WERI-Rb-1 (cell line): ENCODE measurements around the gene RSPO4.
A peak's percentile ranks its signal among the peaks of the same experiment; 100 is the strongest.

Experiments used
- DNase-seq: peaks from one replicate; pipeline ENCODE4 v3.0.0-alpha.2; 2020
- H3K27ac ChIP-seq: fragments of 250-450 bp; sonication (Bioruptor Pico); 2 replicates; pipeline ENCODE4 v1.5.1; 2020; ENCODE audit warnings: mild to moderate bottlenecking, moderate library complexity
- H3K27me3 ChIP-seq: fragments of 250-450 bp; sonication (Bioruptor Pico); 2 replicates; pipeline ENCODE4 v1.5.1; 2021; ENCODE audit warnings: mild to moderate bottlenecking, low read depth, moderate library complexity; ENCODE audit not compliant: insufficient read depth, severe bottlenecking
- H3K36me3 ChIP-seq: fragments of 250-450 bp; sonication (Bioruptor Pico); 2 replicates; pipeline ENCODE4 v1.5.1; 2020; ENCODE audit warnings: mild to moderate bottlenecking, moderate library complexity
- H3K4me3 ChIP-seq: 2 replicates; pipeline ENCODE4 v1.5.1; 2011; ENCODE audit warnings: low read depth, mild to moderate bottlenecking, control low read depth, low read length
- H3K9me3 ChIP-seq: fragments of 250-450 bp; sonication (Bioruptor Pico); 2 replicates; pipeline ENCODE4 v1.5.1; 2021; ENCODE audit warnings: mild to moderate bottlenecking, moderate library complexity; ENCODE audit not compliant: severe bottlenecking
- TF ChIP-seq, protein P1 (sequence below): IDR thresholded peaks from 2 replicates; pipeline ENCODE4 v1.5.1; 2011; ENCODE audit warnings: low read depth, mild to moderate bottlenecking, control low read depth, inconsistent platforms, low read length

RSPO4 gene

DNA sequence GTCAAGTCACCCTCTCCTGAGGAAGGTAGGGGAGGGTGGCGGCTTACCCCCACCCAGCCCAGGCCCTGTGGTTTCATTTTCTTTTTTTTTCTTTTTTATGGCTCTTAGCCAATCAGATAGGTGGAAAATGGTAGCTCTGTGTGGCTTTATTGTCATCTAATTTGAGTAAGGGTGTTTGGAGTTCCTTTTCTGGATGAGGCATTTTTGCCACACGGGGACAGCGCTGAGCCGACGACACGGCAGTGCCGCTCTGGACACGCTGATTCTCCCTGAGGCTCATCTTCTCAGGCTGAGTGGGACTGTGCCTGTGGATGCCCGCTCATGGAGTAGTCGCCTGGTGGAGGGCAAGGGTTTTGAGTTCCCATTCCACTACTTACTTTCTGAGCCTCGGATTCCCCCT is 48.4 kb downstream of the RSPO4 start:
- H3K9me3 ChIP-seq, result no peaks in the 10 kb centered on the region
- DNase-seq, result no peak
- H3K27ac ChIP-seq, result no peak overlapping the region
- TF ChIP-seq, protein P1, sequence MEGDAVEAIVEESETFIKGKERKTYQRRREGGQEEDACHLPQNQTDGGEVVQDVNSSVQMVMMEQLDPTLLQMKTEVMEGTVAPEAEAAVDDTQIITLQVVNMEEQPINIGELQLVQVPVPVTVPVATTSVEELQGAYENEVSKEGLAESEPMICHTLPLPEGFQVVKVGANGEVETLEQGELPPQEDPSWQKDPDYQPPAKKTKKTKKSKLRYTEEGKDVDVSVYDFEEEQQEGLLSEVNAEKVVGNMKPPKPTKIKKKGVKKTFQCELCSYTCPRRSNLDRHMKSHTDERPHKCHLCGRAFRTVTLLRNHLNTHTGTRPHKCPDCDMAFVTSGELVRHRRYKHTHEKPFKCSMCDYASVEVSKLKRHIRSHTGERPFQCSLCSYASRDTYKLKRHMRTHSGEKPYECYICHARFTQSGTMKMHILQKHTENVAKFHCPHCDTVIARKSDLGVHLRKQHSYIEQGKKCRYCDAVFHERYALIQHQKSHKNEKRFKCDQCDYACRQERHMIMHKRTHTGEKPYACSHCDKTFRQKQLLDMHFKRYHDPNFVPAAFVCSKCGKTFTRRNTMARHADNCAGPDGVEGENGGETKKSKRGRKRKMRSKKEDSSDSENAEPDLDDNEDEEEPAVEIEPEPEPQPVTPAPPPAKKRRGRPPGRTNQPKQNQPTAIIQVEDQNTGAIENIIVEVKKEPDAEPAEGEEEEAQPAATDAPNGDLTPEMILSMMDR, result peak; percentile 47
- no peaks in the 10 kb centered on the region for H3K27me3 ChIP-seq
- no peak overlapping the region for H3K4me3 ChIP-seq
- no peaks in the 10 kb centered on the region for H3K36me3 ChIP-seq

DNA sequence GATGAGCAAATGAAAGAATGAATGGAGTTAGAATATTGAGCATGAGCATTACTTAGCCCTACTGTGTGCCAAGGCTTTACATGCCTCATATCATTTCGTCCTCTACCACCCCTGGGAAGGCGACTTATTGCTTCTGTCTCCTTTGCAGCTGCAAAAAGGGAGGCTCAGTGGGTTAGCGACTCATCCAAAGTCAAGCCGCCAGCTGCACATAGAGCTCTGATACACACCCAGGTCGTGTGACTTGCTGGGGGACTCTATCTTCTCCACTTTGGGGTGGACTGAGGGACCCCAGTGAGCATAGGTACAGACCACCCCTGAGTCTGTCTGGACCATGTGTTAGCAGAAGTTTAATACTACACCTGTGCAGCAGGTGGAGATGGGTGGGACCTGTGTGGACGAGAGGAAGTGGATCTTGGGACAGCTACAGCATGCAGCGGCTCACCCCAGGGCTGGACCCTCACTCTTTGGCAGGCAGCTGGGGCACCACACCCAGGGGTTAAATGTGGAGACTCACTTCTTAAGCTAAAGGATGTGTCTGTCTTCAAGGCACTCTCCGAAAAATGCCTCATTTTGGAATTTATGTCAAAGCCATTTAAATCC is 49.8 kb downstream of the RSPO4 start:
- H3K27ac ChIP-seq, result no peak overlapping the region
- no peak overlapping the region for H3K4me3 ChIP-seq
- no peaks in the 10 kb centered on the region for H3K36me3 ChIP-seq
- no peaks in the 10 kb centered on the region for H3K27me3 ChIP-seq
- TF ChIP-seq, protein P1, result no peak
- no peak for DNase-seq
- H3K9me3 ChIP-seq, result no peaks in the 10 kb centered on the region

DNA sequence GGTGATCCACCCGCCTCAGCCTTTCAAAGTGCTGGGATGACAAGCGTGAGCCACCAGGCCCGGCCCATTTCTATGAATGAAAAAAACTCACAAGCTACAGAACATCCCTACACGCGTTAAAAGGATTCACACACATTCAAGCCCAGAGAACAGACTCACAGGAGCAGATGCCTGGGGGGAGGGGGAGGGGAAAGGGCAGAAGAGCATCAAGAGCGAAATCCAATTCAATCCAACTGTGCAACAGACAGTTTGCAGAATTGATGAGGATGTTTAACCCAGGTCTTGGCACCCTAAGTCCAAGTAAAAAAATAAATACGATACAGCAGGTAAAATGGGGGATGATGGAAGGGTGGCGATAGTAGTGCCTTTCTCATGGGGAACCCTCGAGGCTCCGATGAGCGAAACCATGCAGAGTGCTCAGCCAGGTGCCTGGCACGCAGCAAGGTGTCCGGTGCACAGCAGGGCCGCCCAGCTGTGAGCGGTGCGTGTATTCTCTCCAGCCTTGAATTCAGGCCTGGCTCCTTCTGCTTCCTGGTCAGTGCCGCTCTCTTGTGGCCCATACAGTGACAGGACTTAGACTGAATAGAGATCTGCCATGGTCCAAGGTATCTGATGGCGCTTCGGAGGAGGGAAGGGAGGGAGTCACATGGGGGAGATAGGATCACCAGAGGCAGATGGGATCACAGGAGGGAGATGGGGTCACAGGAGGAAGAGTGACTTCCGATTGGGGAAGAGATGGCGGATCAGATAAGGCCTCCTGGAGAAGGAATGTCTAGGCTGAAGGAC is 50.5 kb downstream of the RSPO4 start:
- no peaks in the 10 kb centered on the region for H3K27me3 ChIP-seq
- peak; percentile 53 for DNase-seq
- no peaks in the 10 kb centered on the region for H3K9me3 ChIP-seq
- H3K36me3 ChIP-seq, result no peaks in the 10 kb centered on the region
- H3K27ac ChIP-seq, result no peak overlapping the region
- TF ChIP-seq, protein P1, result peak; percentile 40; the same call in 1 of the 2 replicates
- H3K4me3 ChIP-seq, result no peak overlapping the region

DNA sequence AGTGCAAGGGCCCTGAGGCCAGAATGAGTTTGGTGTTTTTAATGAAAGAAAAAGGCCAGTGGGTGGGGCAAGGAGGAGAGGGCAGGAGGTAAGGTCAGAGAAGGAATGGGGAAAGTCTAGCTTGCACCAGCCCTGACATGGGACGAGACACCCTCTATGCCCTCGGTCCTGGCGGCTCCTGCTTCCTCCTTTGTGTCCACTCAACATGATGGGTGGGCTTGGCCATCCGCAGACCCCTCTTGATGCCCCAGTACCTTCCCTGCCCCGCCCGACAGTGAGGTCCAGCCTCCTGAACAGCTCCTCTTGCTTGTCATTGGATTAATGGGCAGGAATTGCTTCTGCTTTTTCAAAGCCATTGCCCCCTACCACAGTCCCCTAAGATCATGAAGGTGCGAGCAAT is 52.4 kb downstream of the RSPO4 start:
- no peak for DNase-seq
- Histone ChIP-seq H3K27me3 (no peaks in the 10 kb centered on the region), H3K36me3 (no peaks in the 10 kb centered on the region), H3K9me3 (no peaks in the 10 kb centered on the region), H3K27ac (no peak overlapping the region), H3K4me3 (no peak overlapping the region)
- TF ChIP-seq, protein P1, result no peak

DNA sequence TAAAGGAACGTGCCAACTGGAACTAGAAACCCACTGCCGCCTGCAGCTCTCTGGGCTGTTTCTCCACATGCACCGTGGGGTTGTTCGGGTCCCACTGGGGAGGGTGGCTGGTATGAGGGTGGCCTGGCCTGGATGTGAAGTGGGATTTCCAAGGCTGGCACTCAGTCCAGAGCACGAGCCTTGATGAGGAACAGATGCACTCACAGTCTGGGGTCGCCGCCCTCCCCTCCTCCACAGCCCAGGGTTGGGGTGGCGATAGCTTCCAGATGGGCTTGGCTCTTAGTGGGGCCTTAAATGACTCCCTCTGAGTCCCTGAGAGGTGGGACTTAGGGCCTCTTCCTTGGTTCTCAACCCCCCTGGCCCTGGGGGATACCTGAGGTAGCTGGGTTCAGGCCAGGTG is 55.3 kb downstream of the RSPO4 start:
- Histone ChIP-seq H3K36me3 (no peaks in the 10 kb centered on the region), H3K9me3 (no peaks in the 10 kb centered on the region), H3K27ac (no peak overlapping the region), H3K27me3 (no peaks in the 10 kb centered on the region), H3K4me3 (no peak overlapping the region)
- TF ChIP-seq, protein P1, result no peak
- DNase-seq, result no peak
